ENCODE measurements around the gene RASEF.
"Not testable (repeated sequence)": the region's sequence is repeated elsewhere in the genome, so short reads cannot be mapped to it uniquely, and the experiment has no call there.

RASEF gene

DNA sequence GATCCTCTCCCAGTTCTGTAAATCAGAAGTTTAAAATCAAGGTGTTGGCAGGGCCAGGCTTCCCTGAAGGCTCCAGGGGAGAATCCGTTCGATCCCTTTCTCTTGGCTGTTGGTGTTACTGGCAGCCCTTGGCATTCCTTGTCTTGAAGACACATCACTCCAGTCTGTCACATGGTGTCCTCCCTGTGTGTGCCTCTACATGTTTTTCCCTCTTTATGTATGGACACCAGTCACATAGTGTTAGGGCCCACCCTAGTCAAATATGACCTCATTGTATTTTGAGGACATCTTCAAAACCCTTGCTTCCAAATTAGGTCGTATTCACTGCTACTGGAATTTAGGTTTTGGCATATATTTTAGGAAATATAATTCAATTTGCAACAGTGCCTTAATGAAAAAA lies 94.6 kb downstream of the RASEF start:
- FAIRE-seq: no peak

DNA sequence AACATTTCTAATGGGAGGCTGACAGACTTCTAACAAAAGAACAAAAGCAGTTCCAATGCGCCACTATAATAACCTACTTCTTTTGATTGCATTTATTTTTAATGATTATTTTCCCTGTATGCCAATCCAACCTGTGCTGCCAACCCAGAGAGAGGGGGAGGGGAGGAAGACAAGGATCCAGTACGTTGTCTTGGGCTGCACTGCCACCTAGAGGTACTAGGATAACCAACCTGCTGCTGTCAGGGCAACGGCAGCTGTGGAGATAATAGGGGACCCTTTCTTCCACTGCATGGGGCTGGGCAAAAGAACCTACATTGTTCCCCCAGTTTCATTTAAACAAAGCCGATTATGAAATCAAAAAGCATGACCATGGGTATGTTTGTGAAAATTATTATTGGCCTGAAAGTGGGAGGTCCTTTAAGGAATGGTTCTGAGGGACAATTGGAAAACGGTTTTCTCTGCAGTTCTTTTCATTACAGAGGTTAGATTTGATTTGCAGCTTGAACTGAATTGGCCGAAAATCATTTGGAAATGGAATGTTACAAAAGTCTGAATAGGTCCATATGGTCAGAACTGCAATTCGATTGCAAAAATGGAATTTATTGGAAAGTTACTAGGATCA lies 101.3 kb downstream of the RASEF start:
- peak; percentile 32 for FAIRE-seq

DNA sequence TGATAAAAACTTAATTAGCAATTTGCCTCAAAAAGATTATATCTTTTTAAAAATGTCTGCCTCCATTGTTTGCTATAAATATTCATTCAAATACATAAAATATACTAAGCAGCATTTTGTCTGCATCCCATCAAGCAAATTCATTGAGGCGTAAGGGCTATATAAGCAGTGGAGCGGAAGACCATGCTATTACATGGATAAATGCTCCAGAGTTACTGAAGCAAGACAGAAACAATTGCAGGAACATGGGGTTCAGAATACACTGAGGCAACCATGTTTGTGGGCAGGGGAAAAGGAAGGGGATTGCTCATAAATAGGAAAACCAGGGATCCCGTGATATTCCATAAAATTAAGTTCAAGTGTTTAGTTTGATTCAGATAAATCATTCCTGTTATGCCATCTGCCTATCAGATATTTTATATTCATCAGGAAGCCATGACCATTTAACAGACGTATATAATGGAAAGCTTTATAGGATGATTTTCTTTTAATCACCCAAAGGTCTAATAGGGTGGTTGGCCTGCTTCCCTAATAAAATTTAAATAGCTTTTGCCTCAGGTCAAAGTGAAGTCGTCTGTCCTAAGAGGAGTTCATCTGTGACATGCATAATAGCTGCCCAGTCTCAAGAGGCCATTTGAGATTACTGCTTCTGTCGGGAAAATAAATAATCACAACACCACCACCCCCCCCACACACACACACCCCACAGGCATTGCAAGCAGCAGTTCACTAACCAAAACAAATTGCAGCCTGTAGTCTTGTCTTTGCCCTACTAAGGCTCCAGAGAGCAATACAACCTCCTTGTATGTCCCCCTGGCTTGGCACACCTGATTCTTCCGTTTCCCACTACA lies 105.2 kb downstream of the RASEF start:
- FAIRE-seq: no peak

GRCh38 chr9:82949203-82949602 lies 113.7 kb downstream of the RASEF start:
- no peak for FAIRE-seq

DNA sequence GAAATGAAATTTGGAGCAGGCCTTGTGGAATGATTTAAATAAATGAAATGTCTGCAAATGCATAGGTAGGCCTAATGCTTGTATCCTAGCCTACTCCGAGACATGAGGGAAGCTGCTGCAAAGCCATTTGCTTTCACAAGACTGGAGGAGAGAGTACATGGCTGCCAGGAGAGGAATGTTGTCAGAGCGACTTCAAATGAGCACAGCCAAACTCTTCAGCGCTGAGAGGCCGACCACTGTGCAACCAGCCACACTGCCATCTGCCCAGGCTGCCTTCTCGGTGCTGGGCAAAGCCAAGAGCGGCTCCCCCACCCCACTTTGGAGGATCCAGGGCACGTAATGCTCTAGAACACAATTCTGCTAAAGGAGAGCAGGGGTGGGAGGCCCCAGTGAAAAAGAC lies 122.6 kb downstream of the RASEF start:
- FAIRE-seq: no peak

DNA sequence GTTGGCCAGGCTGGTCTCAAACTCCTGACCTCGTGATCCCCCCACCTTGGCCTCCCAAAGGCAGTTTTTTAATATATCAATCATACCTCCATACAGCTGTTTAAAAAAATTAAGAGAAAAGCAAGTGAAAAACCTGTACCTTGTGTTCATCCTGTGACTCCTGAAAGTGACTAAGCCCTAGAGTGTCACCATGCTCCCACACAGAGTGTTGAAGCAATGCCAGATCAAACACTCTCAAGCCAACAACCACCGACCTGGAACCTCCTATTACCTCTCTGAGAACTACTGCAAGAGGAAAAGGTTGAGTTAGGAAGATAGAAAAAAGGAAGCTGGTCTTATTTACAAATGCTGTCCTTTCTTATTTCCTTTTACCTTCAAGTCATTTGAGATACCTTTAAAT lies 123.5 kb downstream of the RASEF start:
- no peak for FAIRE-seq

DNA sequence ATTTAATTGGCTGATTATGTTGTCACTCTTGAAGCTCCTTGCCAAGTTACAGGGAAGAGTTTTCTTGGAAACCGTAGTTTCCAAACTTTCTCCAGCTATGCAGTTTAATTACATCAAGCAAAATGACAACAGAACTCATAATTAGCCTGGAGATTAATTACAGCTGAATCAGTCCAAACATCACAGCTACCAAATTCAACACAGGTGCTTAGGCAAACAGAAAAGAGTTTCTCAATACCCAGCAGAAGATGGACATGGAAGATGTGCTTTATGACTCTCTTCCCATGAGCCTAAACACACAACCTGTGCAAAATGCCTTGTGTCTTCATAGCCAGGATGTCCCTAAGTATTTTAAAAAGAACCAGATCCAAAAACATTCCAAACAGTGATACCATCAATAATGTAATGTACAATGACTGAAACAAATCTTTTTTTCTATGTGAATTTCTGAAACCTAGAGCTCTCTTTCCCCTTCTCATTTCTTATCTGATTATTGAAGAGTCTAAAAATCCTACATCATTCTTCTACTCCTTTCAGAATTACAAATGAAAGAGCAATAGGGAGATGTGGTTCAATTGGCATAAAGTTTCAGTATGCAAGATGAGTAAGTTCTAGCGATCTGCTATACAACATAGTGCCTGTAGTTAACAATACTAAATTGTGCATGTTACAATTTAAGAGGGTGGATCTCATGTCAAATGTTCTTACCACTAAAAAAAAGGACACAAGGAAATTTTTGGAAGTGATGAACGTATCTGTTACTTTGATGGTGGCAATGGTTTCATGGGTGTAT lies 124.3 kb downstream of the RASEF start:
- FAIRE-seq: no peak

- FAIRE-seq: not testable (repeated sequence)
Observed at GRCh38 chr9:82936561-82936960, 126.4 kb downstream of the RASEF start.

GRCh38 chr9:82934949-82935348 lies 128.0 kb downstream of the RASEF start:
- FAIRE-seq: no peak

DNA sequence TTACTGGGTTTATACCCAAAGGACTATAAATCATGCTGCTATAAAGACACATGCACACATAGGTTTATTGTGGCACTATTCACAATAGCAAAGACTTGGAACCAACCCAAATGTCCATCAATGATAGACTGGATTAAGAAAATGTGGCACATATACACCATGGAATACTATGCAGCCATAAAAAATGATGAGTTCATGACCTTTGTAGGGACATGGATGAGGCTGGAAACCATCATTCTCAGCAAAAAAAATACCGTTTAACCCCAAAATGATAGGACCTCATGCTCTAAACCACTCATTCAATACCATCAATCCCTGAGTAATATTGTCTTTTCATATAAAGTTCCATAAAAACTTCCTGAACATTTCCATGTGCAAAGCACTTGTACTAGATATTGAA lies 128.9 kb downstream of the RASEF start:
- not testable (repeated sequence) for FAIRE-seq

DNA sequence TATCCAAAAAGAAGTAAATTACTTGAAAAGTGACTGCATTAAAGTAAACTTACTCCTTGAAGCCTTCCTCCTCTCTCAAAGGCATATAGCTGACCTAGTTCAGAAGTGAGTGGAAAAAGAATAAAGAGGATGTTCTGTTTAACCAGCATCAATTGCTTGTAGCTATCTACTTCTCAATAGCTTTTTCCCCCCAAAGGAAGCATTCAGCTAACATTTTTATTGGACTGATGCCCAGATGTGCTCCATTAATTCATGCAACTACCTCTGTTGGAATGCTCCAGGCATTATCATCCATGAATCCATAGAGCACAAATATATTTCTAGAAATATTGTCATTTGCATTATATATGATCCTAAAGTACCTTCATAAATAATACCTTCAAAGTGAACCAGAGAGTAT lies 132.8 kb downstream of the RASEF start:
- no peak for FAIRE-seq
